NCI-H2196 treated with DMSO at 0.1 percent for 48 hours (cell line): Measurements from ENCODE around the gene P3H4.
"Not testable (repeated sequence)": the region's sequence is repeated elsewhere in the genome, so short reads cannot be mapped to it uniquely, and the experiment has no call there.

Experiments
- DNase-seq: peaks from one replicate; lab custom pipeline; 2025; ENCODE audit not compliant: unreplicated experiment; lab: John Stamatoyannopoulos, UW

Gene P3H4, protein sequence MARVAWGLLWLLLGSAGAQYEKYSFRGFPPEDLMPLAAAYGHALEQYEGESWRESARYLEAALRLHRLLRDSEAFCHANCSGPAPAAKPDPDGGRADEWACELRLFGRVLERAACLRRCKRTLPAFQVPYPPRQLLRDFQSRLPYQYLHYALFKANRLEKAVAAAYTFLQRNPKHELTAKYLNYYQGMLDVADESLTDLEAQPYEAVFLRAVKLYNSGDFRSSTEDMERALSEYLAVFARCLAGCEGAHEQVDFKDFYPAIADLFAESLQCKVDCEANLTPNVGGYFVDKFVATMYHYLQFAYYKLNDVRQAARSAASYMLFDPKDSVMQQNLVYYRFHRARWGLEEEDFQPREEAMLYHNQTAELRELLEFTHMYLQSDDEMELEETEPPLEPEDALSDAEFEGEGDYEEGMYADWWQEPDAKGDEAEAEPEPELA

DNA sequence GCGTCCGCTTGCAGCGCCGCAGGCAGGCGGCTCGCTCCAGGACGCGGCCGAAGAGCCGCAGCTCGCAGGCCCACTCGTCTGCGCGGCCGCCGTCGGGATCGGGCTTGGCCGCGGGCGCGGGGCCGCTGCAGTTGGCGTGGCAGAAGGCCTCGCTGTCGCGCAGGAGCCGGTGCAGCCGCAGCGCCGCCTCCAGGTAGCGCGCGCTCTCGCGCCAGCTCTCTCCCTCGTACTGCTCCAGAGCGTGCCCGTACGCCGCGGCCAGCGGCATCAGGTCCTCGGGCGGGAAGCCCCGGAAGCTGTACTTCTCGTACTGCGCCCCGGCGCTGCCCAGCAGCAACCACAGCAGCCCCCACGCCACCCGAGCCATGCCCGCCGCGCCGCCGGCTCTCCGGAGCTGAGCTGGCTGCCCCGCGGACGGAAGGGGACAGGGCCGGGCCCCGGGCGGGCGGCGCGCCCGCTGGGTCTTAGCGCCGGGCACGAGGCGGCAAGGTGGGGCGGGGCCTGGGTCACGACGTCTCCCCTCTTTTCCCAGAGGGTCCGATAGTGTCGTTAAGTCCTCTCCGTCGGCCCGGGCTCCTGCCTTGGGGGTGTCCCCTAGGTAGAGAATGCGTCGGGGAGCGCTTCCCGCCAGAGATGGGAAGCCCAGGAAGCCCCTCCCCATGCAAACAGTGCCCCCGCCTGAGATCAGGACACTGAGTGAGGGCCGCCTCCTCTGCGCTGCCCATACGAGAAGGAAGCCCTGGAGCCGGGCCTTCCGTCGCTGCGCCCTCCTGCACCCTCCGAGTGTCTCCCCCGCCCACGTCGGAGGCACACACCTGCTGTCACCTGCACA is at the start of gene P3H4:
P3H4 (minus strand) TSS at position 401 of the 832 bp plus-strand sequence; CDS start at position 367, 34 bp downstream.
- peak; percentile 30 for DNase-seq

DNA sequence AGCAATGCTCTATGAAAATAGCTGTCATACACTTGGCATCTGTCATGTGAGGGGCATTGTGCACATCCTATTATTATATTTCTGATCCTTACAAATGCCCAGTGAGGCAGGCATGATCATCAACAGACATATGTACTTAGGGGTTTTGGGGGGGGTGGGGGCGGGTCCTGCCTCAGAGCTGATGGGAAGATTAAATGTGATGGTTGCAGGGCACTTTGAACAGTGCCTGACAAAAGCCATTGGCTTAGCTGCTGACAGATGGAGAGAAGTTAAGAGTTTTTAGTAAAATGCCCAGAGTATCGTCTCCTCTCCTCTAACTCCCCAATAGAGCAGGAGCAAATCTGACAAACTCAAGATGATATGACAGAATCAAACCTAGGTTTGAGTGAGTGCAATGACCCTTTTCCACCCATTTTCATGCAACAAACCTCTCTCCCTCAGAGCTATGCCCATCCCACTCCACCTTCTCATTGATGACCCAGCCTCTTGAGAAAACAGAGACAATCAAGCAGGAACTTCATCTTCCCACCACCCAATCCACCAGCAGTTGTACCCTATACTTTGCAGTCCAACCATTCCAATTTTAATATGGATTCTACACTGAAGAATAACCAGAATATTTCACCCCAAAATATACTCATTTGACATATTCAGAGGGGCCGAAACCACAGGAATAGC is 48.6 kb upstream of the P3H4 start:
- DNase-seq, result no peak

DNA sequence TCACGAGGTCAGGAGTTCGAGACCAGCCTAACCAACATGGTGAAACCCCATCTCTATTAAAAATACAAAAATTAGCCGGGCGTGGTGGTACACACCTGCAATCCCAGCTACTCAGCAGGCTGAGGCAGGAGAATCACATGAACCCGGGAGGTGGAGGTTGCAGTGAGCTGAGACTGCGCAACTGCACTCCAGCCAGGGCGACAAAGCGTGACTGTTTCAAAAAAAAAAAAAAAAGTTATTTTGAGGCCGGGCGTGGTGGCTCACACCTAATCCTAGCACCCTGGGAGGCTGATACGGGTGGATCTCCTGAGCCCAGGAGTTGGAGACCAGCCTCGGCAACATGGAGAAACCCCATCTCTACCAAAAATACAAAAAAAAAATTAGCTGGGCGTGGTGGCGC is 39.6 kb upstream of the P3H4 start:
- DNase-seq, result not testable (repeated sequence)

DNA sequence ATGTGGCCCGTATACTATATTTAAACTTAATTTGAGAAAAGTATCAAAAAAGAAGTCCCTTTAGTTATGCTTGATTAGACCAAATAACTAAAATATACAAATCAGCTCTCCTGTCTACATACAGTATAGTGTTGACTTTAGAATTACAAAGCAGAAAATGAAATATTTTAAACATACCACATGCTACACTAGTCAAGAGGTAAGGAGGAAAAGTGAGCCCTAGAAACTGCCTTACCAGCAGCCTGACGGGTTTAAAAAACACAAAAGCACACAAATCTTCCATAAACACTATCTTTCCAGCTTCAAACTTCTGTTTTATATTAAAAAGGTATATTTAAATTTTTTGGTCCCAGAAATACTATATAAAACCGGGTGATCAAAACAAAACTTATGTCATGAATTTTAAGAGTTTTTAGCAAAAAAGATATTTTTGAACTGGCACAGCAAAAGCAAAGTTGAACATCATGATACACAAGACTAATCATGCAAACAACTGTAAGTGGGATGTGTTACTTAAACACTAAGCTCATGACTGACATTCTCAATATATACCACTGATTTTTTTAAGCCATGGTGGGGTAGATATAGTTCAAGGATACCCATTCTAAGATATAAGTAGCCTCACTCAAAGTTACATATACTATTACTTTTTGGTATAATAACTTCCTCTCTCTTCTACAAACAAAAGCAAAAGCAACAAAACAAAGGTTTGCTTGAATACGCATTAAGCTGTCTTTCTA is 37.7 kb upstream of the P3H4 start:
- DNase-seq, result no peak

DNA sequence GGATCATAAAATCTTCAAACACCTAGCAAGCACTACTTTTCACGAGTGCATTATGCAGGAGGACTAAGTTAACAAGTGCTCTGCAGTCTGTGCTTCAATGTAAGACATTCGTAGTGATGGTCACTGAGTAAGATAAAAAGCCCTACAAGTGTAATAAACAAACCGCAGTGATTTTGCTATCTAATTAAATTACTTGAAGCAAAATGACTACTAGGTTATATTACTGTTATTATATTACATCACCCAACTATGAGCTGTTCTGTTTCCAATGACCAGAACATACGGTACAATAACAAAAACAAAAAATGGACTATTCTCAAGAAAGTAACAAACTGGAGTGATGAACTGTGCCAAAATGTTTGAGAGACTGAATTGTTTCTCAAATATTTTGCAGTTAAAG is 37.0 kb upstream of the P3H4 start:
- DNase-seq, result no peak

DNA sequence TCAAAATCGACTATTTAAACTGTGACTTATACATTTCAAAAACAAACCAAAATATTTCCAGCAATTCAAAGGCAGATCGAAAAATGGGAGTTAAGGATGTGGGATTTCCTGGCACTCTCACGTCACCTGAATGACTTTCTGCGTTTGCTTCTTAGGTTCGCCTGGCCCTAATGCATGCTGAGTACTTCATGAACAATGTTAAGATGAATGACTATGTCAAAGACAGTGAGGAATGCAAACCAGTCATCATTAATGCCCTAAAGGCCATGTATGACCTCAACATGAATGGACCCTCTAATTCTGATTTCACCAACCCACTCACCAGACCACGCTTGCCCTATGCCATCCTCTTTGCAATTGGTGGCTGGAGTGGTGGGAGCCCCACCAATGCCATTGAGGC is 33.2 kb upstream of the P3H4 start:
- no peak for DNase-seq

DNA sequence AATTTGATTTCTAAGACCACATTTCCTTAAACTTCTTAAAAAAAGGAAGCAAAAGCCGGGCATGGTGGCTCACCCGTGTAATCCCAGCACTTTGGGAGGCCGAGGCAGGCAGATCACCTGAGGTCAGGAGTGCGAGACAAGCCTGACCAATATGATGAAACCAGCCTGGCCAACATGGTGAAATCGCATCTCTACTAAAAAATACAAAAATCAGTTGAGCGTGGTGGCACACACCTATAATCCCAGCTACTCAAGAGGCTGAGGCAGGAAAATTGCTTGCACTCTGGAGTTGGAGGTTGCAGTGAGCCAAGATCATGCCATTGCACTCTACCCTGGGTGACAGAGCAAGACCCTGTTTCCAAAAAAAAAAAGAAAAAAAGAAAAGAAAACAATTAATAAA is 29.0 kb upstream of the P3H4 start:
- not testable (repeated sequence) for DNase-seq

DNA sequence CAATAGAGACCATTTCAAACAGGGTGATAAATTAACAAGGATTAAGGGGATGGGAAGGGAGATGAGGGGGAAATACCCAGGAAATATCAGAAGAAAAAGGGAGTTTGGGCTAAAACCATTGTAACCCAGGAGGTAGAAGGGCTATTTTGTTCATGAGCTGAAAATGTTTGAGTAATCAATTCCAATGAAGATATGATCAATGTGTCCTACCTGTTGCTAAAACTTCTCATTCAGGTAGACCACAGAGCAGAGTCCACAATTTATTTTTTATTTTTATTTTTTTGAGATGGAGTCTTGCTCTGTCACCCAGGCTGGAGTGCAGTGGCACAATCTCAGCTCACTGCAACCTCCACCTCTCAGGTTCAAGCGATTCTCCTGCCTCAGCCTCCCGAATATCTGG is 27.7 kb upstream of the P3H4 start:
- DNase-seq, result not testable (repeated sequence)

DNA sequence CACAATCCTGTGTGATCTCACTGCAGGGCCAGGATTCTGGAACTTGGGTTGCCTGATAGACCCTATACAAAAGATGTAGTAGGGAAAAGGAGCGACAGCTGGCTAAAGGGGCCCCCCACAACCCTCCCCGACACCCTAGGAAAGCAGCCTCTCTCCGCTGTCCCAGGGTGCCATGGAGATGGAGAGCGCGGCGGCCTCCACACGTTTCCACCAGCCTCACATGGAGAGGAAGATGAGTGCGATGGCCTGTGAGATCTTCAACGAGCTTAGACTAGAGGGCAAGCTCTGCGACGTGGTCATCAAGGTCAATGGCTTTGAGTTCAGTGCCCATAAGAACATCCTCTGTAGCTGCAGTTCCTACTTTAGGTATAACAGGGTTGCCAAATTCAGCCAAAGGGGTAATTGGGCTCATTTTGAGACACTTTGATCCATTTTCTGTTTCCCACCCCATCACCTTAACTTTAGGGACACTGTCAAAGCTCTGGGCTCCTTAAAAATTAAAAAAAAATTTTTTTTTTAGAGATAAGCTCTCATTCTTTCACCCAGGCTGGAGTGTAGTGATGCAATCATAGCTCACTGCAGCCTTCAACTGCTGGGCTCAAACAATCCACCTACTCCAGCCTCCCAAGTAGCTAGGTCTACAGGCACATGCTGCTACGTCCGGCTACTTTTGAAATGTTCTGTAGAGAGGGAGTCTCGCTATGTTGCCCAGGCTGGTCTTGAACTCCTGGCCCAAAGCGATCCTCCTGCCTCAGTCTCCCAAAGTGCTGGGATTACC is 26.2 kb upstream of the P3H4 start, which contains the start of gene KLHL10:
KLHL10 (plus strand) TSS at position 65 of the 778 bp plus-strand sequence; CDS start at position 173, 108 bp downstream.
- DNase-seq, result no peak

DNA sequence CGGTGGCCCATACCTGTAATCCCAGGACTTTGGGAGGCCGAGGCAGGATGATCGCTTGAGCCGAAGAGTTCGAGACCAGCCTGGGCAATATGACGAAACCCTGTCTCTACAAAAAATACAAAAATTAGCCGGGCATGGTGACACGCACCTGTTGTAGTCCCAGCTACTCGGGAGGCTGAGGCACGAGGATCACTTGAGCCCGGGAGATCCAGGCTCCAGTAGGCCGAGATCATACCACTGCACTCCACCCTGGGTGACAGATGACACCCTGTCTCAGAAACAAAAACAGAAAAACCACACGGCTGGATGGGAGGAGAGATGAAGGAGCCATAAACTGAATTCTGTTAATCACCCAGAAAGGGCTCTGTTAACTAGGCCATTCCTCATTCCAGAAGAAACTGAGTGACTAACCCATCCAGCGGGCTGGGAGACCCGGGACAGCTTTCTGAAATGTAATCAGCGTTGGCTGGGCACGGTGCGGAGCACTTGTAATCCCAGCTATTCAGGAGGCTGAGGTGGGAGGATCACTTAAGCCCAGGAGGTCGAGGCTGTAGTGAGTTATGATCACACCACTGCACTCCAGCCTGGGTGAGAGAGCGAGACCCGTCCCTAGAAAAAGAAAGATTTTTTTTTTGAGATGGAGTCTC is 24.9 kb upstream of the P3H4 start:
- DNase-seq, result no peak

DNA sequence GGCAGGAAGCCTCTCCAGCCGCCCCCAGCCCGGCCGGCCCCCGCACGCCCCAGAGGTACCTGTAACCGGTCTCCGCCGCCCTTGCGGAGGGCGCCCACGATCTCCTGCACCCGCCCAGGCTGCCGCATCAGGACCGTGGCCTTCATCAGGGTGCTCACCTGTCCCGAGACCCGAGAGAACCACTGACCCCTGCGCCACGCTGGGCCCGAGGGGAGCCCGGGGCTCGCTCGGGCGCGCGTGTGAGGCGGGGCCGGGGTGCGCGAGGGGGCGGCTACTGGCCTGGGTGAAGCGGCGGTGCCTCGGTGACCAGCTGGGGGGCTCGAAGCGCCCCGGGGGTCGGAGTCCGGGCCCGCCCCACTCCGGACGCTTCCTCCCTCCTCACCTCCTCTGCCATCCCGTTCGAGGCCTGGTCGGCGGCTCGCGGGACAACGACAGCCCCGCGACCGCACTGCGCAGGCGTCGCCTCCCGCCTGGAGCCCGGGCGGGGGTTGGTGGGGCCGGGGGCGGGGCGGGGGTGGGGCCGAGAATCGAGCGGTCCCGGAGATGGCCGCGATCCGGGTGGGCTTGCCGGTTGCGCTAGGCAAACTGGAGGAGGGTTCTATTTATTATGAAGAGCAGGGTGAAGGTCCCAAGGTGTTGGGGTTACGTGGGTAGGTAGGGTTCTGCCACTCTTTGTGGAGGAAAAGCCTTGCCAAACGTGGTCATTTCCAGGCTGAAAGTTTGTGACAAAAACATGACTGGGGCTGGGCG is 24.2 kb upstream of the P3H4 start, which contains the start of gene NT5C3B:
NT5C3B (minus strand) TSS at position 433 of the 750 bp plus-strand sequence; CDS start at position 394, 39 bp downstream.
- no peak for DNase-seq

DNA sequence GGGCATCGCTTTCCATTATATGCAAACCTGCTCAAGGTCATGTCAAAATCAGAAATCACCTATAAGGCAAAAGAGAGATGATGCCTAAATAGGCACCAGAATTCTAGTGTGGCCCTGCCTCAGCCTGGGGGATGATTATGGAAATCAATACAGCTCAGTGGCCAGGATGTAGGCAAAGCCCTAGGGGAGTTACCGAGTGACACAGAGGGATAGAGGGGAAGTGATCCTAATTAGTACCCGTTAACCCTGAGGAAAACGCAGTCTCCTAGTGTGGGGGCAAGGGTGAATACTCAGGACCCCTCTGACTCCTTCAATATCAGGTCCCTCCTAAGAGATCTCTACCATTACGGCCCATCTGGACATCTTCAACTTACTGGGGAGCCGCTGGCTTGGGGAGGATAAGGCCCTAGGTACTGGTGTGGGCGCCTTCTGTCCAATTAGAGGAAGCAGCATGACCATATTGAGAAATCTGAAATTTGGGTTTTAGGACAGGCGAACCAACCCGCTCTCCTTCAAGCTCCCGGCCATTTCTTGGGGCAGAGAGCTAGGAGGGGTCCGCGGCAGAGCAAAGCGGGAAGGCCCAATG is 23.6 kb upstream of the P3H4 start:
- no peak for DNase-seq

DNA sequence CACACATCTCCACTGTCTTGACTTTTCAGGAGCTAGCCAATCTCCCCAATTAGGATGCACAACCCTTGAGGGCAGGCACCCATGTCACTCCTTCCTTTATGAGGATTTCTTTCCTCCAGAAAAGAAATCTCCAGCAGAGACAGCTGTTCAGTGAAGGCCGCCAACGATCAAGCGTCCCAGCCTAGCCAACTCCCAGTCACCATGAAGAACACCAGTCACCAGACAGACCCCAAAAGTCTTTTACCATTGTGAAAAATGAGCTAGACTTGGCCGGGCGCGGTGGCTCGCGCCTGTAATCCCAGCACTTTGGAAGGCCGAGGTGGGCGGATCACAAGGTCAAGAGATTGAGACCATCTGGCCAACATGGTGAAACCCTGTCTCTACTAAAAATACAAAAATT is 18.2 kb upstream of the P3H4 start:
- not testable (repeated sequence) for DNase-seq

DNA sequence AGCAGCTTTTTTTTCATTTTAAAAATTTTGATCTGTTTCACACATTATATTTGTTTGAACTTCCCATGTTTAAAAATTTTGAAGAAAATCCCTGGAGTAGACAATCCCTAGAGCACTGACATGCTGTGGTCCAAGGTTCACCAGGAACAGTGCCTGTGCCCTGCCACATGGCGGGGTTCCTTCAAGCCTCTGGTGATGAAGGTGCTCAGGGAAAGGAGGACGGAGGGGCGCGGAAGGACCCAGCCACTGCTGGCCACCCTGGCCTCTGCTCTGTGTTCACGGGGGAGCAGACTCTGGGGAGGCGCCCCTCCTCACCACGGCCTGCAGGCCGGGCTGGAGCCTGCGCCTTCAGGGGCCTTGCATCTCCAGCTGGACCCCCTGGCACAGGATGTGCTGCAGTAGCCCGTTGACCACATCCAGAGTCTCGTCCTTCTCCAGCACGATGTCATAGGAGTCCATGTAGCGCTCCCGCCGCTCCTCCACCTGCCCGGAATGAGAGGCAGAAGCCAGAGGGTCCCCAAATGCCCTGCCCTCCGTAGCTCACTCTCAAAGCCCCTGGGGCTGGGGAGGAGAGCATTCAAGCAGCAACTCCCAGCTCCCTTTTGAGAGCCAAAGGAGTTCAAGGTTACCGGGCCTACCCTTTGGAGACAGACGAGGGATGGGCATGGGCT is 13.6 kb upstream of the P3H4 start:
- no peak for DNase-seq

DNA sequence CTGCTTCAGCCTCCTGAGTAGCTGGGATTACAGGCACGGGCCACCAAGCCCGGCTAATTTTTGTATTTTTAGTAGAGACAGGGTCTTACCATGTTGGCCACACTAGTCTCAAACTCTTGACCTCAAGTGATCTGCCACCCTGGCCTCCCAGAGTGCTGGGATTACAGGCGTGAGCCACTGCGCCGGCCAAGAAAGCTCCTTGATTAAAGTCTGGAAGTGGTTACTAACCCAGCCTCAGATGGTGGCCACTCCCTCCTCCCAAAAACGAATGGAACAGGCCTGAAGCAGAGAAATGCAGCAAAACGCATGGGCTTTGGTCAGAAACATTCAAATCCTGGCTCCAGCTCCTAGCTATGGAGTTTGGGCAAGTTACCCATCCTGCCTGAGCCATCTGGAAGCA is 12.3 kb upstream of the P3H4 start:
- no peak for DNase-seq

DNA sequence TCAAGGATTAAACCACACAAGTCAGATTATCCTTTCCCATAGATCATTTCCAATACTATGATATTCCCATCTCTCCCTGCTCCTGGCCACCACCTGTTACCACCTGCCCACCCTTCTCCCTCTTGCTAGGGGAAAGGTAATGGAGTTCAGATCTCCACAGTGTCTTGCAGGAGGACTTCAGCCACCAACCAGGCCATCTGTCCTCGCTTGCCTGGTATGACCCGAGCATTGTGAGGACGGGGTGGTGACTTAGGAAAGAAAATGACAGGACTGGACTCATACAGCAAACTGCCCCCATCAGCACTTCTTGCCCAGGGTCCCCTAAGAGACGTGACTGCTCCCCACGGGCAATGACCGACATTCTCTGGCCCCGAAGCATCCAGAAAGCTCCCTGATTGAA is 11.8 kb upstream of the P3H4 start:
- no peak for DNase-seq

DNA sequence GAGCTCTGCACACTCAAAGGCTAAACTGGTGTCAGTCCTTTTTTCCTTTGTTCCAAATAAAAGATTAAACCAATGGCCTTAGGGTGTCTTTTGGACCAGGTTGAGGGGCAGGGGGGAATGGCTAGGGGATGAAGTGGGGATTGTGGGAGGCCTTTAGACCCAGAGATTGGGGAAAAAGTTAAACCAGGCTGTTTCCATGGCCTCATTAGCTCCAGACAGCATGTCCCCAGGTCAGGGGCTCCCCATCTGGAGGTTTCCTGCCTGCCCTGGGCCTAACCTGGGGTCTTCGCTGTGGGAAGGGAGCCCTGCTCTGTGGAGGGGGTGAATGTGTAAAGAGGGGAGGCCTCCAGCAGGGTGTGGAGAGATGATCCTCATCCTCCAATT is 11.4 kb upstream of the P3H4 start:
- no peak for DNase-seq
